Peyer's patch (tissue), 4 donors: ENCODE results near the gene MIR17HG.

Source experiments
- CTCF ChIP-seq, 6 experiments: fragments of 450-650 bp in 4 of 6; fragments of 200-600 bp in 2 of 6; sonication (generic) in 1 of 6; IDR thresholded peaks; one replicate each; pipeline ENCODE4 v1.5.1; 2017 to 2019; ENCODE audit warnings: antibody characterized with exemption in 6 of 6, mild to moderate bottlenecking in 3 of 6, moderate library complexity in 1 of 6
- POLR2A ChIP-seq, 2 donors: fragments of 450-650 bp; IDR thresholded peaks; one replicate each; pipeline ENCODE4 v1.5.1; 2017; ENCODE audit warnings: antibody characterized with exemption in 2 of 2, mild to moderate bottlenecking in 2 of 2, moderate library complexity in 2 of 2

- TF ChIP-seq CTCF (IDR thresholded peaks at IDR 0.05) (no peak), POLR2A (IDR thresholded peaks at IDR 0.05) (no peak)
Observed at GRCh38 chr13:91357613-91358386, 10.3 kb downstream of the MIR17HG start.
